ENCODE data around the gene FBXW12.

- TF ChIP-seq CTCF (IDR thresholded peaks at IDR 0.05) = no peak
- TF ChIP-seq POLR2A (IDR thresholded peaks at IDR 0.05) = no peak
Observed at GRCh38 chr3:48426401-48426909, 54.4 kb downstream of the FBXW12 start.
